BJ (cell line): ENCODE measurements around the gene PRKCE. TPM values are rescaled to one million over a fixed set of nuclear protein-coding genes. Genes with fewer than 3 reads are reported as not detected.

Experiments
- CTCF ChIA-PET: fragments of 350-600 bp; formaldehyde crosslinking; extraction: SDS; loops from one replicate; lab custom pipeline; 2021; ENCODE audit warnings: antibody characterized with exemption, inconsistent platforms; lab: Yijun Ruan, JAX
- POLR2A ChIA-PET: fragments of 300-600 bp; sonication (Branson Sonifier 250); formaldehyde crosslinking; extraction: SDS; loops from one replicate; lab custom pipeline; 2021; ENCODE audit warnings: antibody characterized with exemption; lab: Charles Lee
- DNase-seq: peaks from one replicate; pipeline ENCODE4 v3.0.0-alpha.2; 2011; ENCODE audit warnings: low read depth
- H3K27me3 ChIP-seq: 2 replicates; pipeline ENCODE4 v1.6.0; 2011; ENCODE audit warnings: low read length; ENCODE audit not compliant: control insufficient read depth, insufficient read depth
- H3K36me3 ChIP-seq: 2 replicates; pipeline ENCODE4 v1.5.1; 2011; ENCODE audit warnings: low read length; ENCODE audit not compliant: control insufficient read depth, insufficient read depth
- H3K4me3 ChIP-seq: 2 replicates; pipeline ENCODE4 v1.5.1; 2011; ENCODE audit warnings: low read depth, mild to moderate bottlenecking, control low read depth, low read length
- CTCF ChIP-seq: IDR thresholded peaks from 2 replicates; pipeline ENCODE4 v1.5.1; 2011; ENCODE audit warnings: low read depth, mild to moderate bottlenecking, control low read depth, inconsistent platforms, low read length, moderate library complexity; ENCODE audit not compliant: insufficient read depth
- polyA plus RNA-seq: library from polyadenylated mRNA; depleted of rRNA; stranded (reverse); fragments of >200 nt; gene quantifications from 2 replicates; pipeline ENCODE4 v1.2.3, GENCODE V29; 2011

The PRKCE gene
- polyA plus RNA-seq, 1 experiment = 19.7 TPM

- no peak for TF ChIP-seq CTCF
- Histone ChIP-seq H3K27me3 (no peaks in the 10 kb centered on the region), H3K4me3 (no peak overlapping the region), H3K36me3 (no peaks in the 10 kb centered on the region)
- POLR2A ChIA-PET = no interaction called here
- CTCF ChIA-PET = interaction anchor here (0.6 to 1.0 kb wide), 2 partner anchors 10 to 1260 kb away, joined by 4 read pairs; no protein-coding TSS in a partner anchor
- no peak for DNase-seq
These were observed 267.1 kb downstream of the PRKCE start for GRCh38 chr2:45918463-45919159.

- ChIA-PET CTCF (interaction anchor here (1.0 kb wide), 1 partner anchor 9 kb away, joined by 4 read pairs; no protein-coding TSS in a partner anchor), POLR2A (no interaction called here)
- TF ChIP-seq CTCF = no peak
- no peak for DNase-seq
- H3K27me3 ChIP-seq = no peaks in the 10 kb centered on the region
- no peaks in the 10 kb centered on the region for H3K36me3 ChIP-seq
- no peak overlapping the region for H3K4me3 ChIP-seq
These were observed 267.7 kb downstream of the PRKCE start for GRCh38 chr2:45919160-45919650.

GRCh38 chr2:45919711-45920111 lies 268.2 kb downstream of the PRKCE start:
- Histone ChIP-seq H3K36me3 (no peaks in the 10 kb centered on the region), H3K4me3 (no peak overlapping the region), H3K27me3 (no peaks in the 10 kb centered on the region)
- ChIA-PET CTCF (interaction anchor here (2.6 kb wide), 1 partner anchor 9 kb away, joined by 9 read pairs; no protein-coding TSS in a partner anchor), POLR2A (no interaction called here)
- no peak for TF ChIP-seq CTCF
- DNase-seq = no peak

- POLR2A ChIA-PET = no interaction called here
- H3K4me3 ChIP-seq = no peak overlapping the region
- DNase-seq = no peak
- CTCF ChIA-PET = interaction anchor here (2.5 to 2.6 kb wide), 2 partner anchors 11 to 33 kb away, joined by 5 to 9 read pairs; no protein-coding TSS in a partner anchor
- no peak for TF ChIP-seq CTCF
- no peaks in the 10 kb centered on the region for H3K27me3 ChIP-seq
- no peaks in the 10 kb centered on the region for H3K36me3 ChIP-seq
These were observed 270.4 kb downstream of the PRKCE start for GRCh38 chr2:45921921-45922320.

- CTCF ChIA-PET = interaction anchor here (2.5 to 2.6 kb wide), 2 partner anchors 11 to 33 kb away, joined by 5 to 9 read pairs; no protein-coding TSS in a partner anchor
- Histone ChIP-seq H3K4me3 (no peak overlapping the region), H3K36me3 (no peaks in the 10 kb centered on the region), H3K27me3 (no peaks in the 10 kb centered on the region)
- no peak for DNase-seq
- no peak for TF ChIP-seq CTCF
- POLR2A ChIA-PET = interaction anchor here (0.7 kb wide), 1 partner anchor 133 kb away, joined by 3 read pairs; no protein-coding TSS in a partner anchor
These were observed 271.1 kb downstream of the PRKCE start for GRCh38 chr2:45922577-45922988.
